Mesodermal cell (in vitro differentiated cells): ENCODE results near the gene CFAP77.

Experiments
- H3K27ac ChIP-seq: 2 replicates; pipeline ENCODE4 v1.7.0; 2013; ENCODE audit warnings: mild to moderate bottlenecking, low read depth, low read length, moderate library complexity; ENCODE audit not compliant: severe bottlenecking
- H3K36me3 ChIP-seq: 2 replicates; pipeline ENCODE4 v1.7.1; 2013; ENCODE audit warnings: mild to moderate bottlenecking, low read length, moderate library complexity; ENCODE audit not compliant: control insufficient read depth, insufficient read depth
- H3K4me1 ChIP-seq: one replicate; pipeline ENCODE4 v1.7.1; 2013; ENCODE audit warnings: mild to moderate bottlenecking, low read length; ENCODE audit not compliant: insufficient read depth, control insufficient read depth, poor library complexity, severe bottlenecking
- H3K4me3 ChIP-seq: 2 replicates; pipeline ENCODE4 v1.7.0; 2013; ENCODE audit warnings: low read length, control low read depth, mild to moderate bottlenecking; ENCODE audit not compliant: insufficient read depth, poor library complexity, severe bottlenecking; ENCODE audit errors: extremely low read depth
- H3K9me3 ChIP-seq: 2 replicates; pipeline ENCODE4 v1.7.1; 2013; ENCODE audit warnings: mild to moderate bottlenecking, low read length, moderate library complexity; ENCODE audit not compliant: control insufficient read depth
- WGBS, 2 experiments: methylation state at CpG; one replicate each; pipeline ENCODE4 v1.1.5; 2013; ENCODE audit warnings: missing lambda C conversion rate in 2 of 2; ENCODE audit not compliant: insufficient coverage in 2 of 2; 5-methylcytosine and 5-hydroxymethylcytosine counted together

The CFAP77 gene

GRCh38 chr9:132381966-132382541 is 28.0 kb upstream of the CFAP77 start:
- 91 to 94% methylated on average over 3 to 6 of the region's 9 CpGs for WGBS, 2 experiments
- peaks cover 83% of the 10 kb centered on the region for H3K36me3 ChIP-seq
- H3K27ac ChIP-seq, result no peak overlapping the region

GRCh38 chr9:132383462-132383883 is 26.5 kb upstream of the CFAP77 start:
- peaks cover 84% of the 10 kb centered on the region for H3K36me3 ChIP-seq
- 94 to 98% methylated on average over 4 to 6 of the region's 10 CpGs for WGBS, 2 experiments
- no peak overlapping the region for H3K27ac ChIP-seq
- no peaks in the 10 kb centered on the region for H3K9me3 ChIP-seq
- no peak overlapping the region for H3K4me3 ChIP-seq
- no peaks in the 10 kb centered on the region for H3K4me1 ChIP-seq

More at GRCh38 chr9:132381966-132382541, 28.0 kb upstream of the CFAP77 start:
- H3K4me1 ChIP-seq, result no peaks in the 10 kb centered on the region
- no peak overlapping the region for H3K4me3 ChIP-seq
- no peaks in the 10 kb centered on the region for H3K9me3 ChIP-seq

- Histone ChIP-seq H3K27ac (no peak overlapping the region), H3K4me3 (no peak overlapping the region), H3K9me3 (no peaks in the 10 kb centered on the region), H3K4me1 (no peaks in the 10 kb centered on the region), H3K36me3 (peaks cover 84% of the 10 kb centered on the region)
- 100% methylated on average over 1 to 2 of the region's 8 CpGs for WGBS, 2 experiments
These were observed 25.6 kb upstream of the CFAP77 start for GRCh38 chr9:132384376-132384775.

- 87 to 100% methylated on average over 3 to 4 of the region's 7 CpGs for WGBS, 2 experiments
- H3K4me1 ChIP-seq, result no peaks in the 10 kb centered on the region
- H3K4me3 ChIP-seq, result no peak overlapping the region
- H3K27ac ChIP-seq, result no peak overlapping the region
- H3K9me3 ChIP-seq, result no peaks in the 10 kb centered on the region
- H3K36me3 ChIP-seq, result peaks cover 91% of the 10 kb centered on the region
These were observed 22.9 kb upstream of the CFAP77 start for GRCh38 chr9:132387133-132387532.

- WGBS, 2 experiments, result 88 to 98% methylated on average over 2 to 4 of the region's 7 CpGs
- Histone ChIP-seq H3K4me3 (no peak overlapping the region), H3K27ac (no peak overlapping the region), H3K9me3 (no peaks in the 10 kb centered on the region), H3K36me3 (peaks cover 89% of the 10 kb centered on the region), H3K4me1 (no peaks in the 10 kb centered on the region)
These were observed 19.0 kb upstream of the CFAP77 start for GRCh38 chr9:132390966-132391365.

- H3K27ac ChIP-seq, result no peak overlapping the region
- H3K4me3 ChIP-seq, result no peak overlapping the region
- no peaks in the 10 kb centered on the region for H3K4me1 ChIP-seq
- peaks cover 89% of the 10 kb centered on the region for H3K36me3 ChIP-seq
- H3K9me3 ChIP-seq, result no peaks in the 10 kb centered on the region
- WGBS, 2 experiments, result 95 to 97% methylated on average over 10 of the region's 11 CpGs
These were observed 18.6 kb upstream of the CFAP77 start for GRCh38 chr9:132391449-132391848.

DNA sequence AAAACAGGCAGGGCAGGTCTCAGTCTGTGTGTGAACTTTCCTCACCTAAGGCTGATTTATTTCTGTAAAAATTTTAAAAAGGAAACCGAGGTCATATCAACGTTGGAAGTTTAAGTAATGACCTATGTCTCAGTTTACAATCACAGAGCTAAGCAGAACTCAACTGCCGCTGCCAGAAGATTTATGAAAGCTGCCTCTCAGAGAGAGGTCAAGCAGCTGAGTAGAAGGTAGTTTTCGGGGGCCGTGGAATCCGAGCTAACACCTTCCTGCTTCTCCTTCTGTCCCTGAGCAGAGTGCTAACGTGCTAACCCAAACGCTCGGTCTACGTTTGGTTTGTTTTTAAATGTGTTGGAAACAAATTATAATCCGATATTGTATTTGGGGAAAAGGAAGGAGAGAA is 14.5 kb upstream of the CFAP77 start:
- WGBS, 2 experiments, result 96 to 98% methylated on average over 6 to 10 of the region's 11 CpGs
- peaks cover 78% of the 10 kb centered on the region for H3K36me3 ChIP-seq

DNA sequence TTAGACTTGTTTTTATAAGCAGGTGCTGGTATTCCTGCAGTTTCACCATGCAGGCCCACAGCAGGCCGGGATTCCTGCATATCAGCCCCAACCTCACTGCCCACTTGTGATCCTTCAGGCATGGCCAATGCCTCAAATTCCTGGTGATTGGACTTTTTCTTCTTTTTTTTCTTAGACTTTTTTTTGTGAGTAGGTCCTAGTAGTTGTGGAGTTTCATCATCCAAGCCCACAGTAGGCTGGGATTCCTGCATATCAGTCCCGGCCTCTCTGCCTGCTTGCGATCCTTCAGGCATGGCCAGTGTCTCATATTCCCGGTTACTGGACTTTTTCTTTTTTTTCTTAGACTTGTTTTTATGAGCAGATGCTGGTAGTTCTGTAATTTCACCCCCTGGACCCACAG is 8.2 kb upstream of the CFAP77 start:
- no peak overlapping the region for H3K4me3 ChIP-seq
- peaks cover 55% of the 10 kb centered on the region for H3K36me3 ChIP-seq
- H3K9me3 ChIP-seq, result no peaks in the 10 kb centered on the region
- H3K27ac ChIP-seq, result no peak overlapping the region
- H3K4me1 ChIP-seq, result no peaks in the 10 kb centered on the region
- 95 to 100% methylated on average over 3 to 4 of the region's 4 CpGs for WGBS, 2 experiments

More for the DNA sequence above, 14.5 kb upstream of the CFAP77 start:
- H3K9me3 ChIP-seq, result no peaks in the 10 kb centered on the region
- no peak overlapping the region for H3K4me3 ChIP-seq
- no peak overlapping the region for H3K27ac ChIP-seq
- H3K4me1 ChIP-seq, result no peaks in the 10 kb centered on the region

DNA sequence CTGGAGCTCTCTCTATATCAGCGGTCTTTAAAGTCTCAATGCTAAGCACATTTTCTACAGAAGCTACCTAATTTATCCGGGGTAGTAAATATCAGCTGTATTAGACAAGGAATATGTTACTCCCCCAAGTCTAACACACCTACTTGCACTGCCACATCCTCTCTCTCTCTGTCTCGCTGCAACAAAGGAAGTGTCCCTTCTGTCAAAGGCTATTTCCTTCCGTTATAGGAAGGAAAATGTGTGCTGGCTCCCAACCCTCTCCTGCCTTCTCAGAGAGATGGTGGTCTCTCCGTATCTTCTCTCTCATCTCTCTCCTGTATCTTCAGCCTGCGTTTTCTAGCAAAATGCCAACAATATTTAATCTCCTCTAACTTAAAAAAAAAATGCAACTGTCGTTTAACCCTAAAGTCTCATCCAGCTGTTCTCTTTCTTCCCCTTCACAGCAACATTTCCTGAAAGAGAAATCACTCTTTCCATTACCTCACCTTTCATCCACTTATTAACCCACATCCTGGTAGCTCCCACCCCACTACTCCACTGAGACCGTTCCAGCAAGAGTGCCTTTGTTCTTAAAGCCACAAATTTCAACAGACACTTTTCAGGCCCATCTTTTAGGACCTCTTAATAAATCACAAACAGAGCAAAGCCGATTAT is 5.7 kb upstream of the CFAP77 start:
- Histone ChIP-seq H3K36me3 (peaks cover 39% of the 10 kb centered on the region), H3K27ac (no peak overlapping the region), H3K9me3 (no peaks in the 10 kb centered on the region), H3K4me1 (no peaks in the 10 kb centered on the region), H3K4me3 (no peak overlapping the region)
- 91 to 93% methylated on average over 6 to 7 of the region's 9 CpGs for WGBS, 2 experiments

GRCh38 chr9:132406554-132407122 is 3.4 kb upstream of the CFAP77 start, which contains the start of gene TTF1:
Gene TTF1 (minus strand): TSS chr9:132406840. CDS start chr9:132402821, 4,019 bp downstream.
- no peaks in the 10 kb centered on the region for H3K4me1 ChIP-seq
- H3K27ac ChIP-seq, result no peak within 1 kb of the TSS
- WGBS, 2 experiments, result 3 to 11% methylated on average over 6 to 28 of the region's 33 CpGs
- no peaks in the 10 kb centered on the region for H3K9me3 ChIP-seq
- H3K36me3 ChIP-seq, result peaks cover 21% of the 10 kb centered on the region
- H3K4me3 ChIP-seq, result peak within 1 kb of the TSS; percentile 83

GRCh38 chr9:132407196-132407595 is 2.8 kb upstream of the CFAP77 start:
- Histone ChIP-seq H3K4me3 (no peak overlapping the region), H3K9me3 (no peaks in the 10 kb centered on the region), H3K27ac (no peak overlapping the region), H3K36me3 (peaks cover 15% of the 10 kb centered on the region), H3K4me1 (no peaks in the 10 kb centered on the region)
- WGBS, 2 experiments, result 38 to 48% methylated on average over 2 of the region's 2 CpGs
